Nephron (organoid): ENCODE results near the gene TRIM28.

Experiments
- H3K27ac Mint-ChIP-seq, 3 experiments: 2 replicates each; pipeline ENCODE4 v1.8.0; 2020; ENCODE audit warnings: mixed read lengths in 3 of 3, mild to moderate bottlenecking in 2 of 3, moderate library complexity in 1 of 3
- H3K27me3 Mint-ChIP-seq: 2 replicates; pipeline ENCODE4 v1.8.0; 2021; ENCODE audit warnings: low read depth, mild to moderate bottlenecking, moderate library complexity, mixed read lengths
- H3K36me3 Mint-ChIP-seq: 2 replicates; pipeline ENCODE4 v1.8.0; 2020; ENCODE audit warnings: low read depth, mixed read lengths
- H3K4me1 Mint-ChIP-seq: 2 replicates; pipeline ENCODE4 v1.8.0; 2020; ENCODE audit warnings: mixed read lengths
- H3K4me3 Mint-ChIP-seq, 3 experiments: 2 replicates each; pipeline ENCODE4 v1.8.0; 2020; ENCODE audit warnings: mild to moderate bottlenecking in 3 of 3, mixed read lengths in 3 of 3, moderate library complexity in 2 of 3
- H3K9me3 Mint-ChIP-seq: 2 replicates; pipeline ENCODE4 v1.8.0; 2020; ENCODE audit warnings: mixed read lengths
- CTCF ChIP-seq, 3 experiments: fragments of 200-600 bp; sonication (generic); IDR thresholded peaks; one replicate each; pipeline ENCODE4 v1.5.0; 2021; ENCODE audit warnings: antibody characterized with exemption in 3 of 3; ENCODE audit not compliant: unreplicated experiment in 3 of 3

The TRIM28 gene

GRCh38 chr19:58509731-58510083, 34.2 kb upstream of the TRIM28 start:
- TF ChIP-seq CTCF (IDR thresholded peaks at IDR 0.05; ENCODE audit: unreplicated experiment in 3 of 3) = no peak
- Mint-ChIP-seq H3K27me3 (no peaks in the 10 kb centered on the region), H3K36me3 (peaks cover 4% of the 10 kb centered on the region), H3K4me1 (no peaks in the 10 kb centered on the region), H3K4me3 (no peak overlapping the region), H3K27ac (no peak overlapping the region), H3K9me3 (peaks cover 6% of the 10 kb centered on the region)

- Mint-ChIP-seq H3K36me3 (peaks cover 4% of the 10 kb centered on the region), H3K9me3 (peaks cover 6% of the 10 kb centered on the region), H3K4me1 (peaks cover under 1% of the 10 kb centered on the region), H3K27me3 (no peaks in the 10 kb centered on the region), H3K4me3 (peak overlapping the region in 1 of 3 experiments; percentile 17), H3K27ac (no peak overlapping the region)
- no peak for TF ChIP-seq CTCF (IDR thresholded peaks at IDR 0.05; ENCODE audit: unreplicated experiment in 3 of 3)
Observed at GRCh38 chr19:58510084-58510862, 33.6 kb upstream of the TRIM28 start.

GRCh38 chr19:58511353-58512208, 32.3 kb upstream of the TRIM28 start, which contains the start of gene SLC27A5:
TSS of gene SLC27A5 (minus strand) at chr19:58511992. CDS start at chr19:58511955, 37 bp downstream.
- H3K4me3 Mint-ChIP-seq = no peak within 1 kb of the TSS
- peaks cover 11% of the 10 kb centered on the region for H3K36me3 Mint-ChIP-seq
- no peak within 1 kb of the TSS for H3K27ac Mint-ChIP-seq
- peaks cover 6% of the 10 kb centered on the region for H3K9me3 Mint-ChIP-seq
- peaks cover 7% of the 10 kb centered on the region for H3K4me1 Mint-ChIP-seq
- no peaks in the 10 kb centered on the region for H3K27me3 Mint-ChIP-seq
- TF ChIP-seq CTCF (IDR thresholded peaks at IDR 0.05; ENCODE audit: unreplicated experiment in 3 of 3) = no peak

- no peak for TF ChIP-seq CTCF (IDR thresholded peaks at IDR 0.05; ENCODE audit: unreplicated experiment in 3 of 3)
- H3K36me3 Mint-ChIP-seq = peaks cover 7% of the 10 kb centered on the region
- H3K27me3 Mint-ChIP-seq = no peaks in the 10 kb centered on the region
- H3K4me3 Mint-ChIP-seq = peak overlapping the region in 1 of 3 experiments; percentile 68
- peaks cover 12% of the 10 kb centered on the region for H3K4me1 Mint-ChIP-seq
- H3K9me3 Mint-ChIP-seq = no peaks in the 10 kb centered on the region
- no peak overlapping the region for H3K27ac Mint-ChIP-seq
Observed at GRCh38 chr19:58513213-58513693, 30.6 kb upstream of the TRIM28 start.

GRCh38 chr19:58513694-58514563, 29.9 kb upstream of the TRIM28 start:
- peaks cover 16% of the 10 kb centered on the region for H3K4me1 Mint-ChIP-seq

More at GRCh38 chr19:58513694-58514563, 29.9 kb upstream of the TRIM28 start:
- H3K36me3 Mint-ChIP-seq = peaks cover 7% of the 10 kb centered on the region
- TF ChIP-seq CTCF (IDR thresholded peaks at IDR 0.05; ENCODE audit: unreplicated experiment in 3 of 3) = peak; percentile 98 to 99 (median 99)
- H3K9me3 Mint-ChIP-seq = no peaks in the 10 kb centered on the region
- peak overlapping the region; percentile 59 to 88 (median 84) for H3K27ac Mint-ChIP-seq
- H3K27me3 Mint-ChIP-seq = no peaks in the 10 kb centered on the region
- peak overlapping the region; percentile 84 to 90 (median 89) for H3K4me3 Mint-ChIP-seq
